GM18907 (cell line): ENCODE results near the gene MYADML2.
A peak's percentile ranks its signal among the peaks of the same experiment; 100 is the strongest.

Source experiments
- ATAC-seq: cut with Tn5 transposase; IDR thresholded peaks from one replicate; pipeline ENCODE4 v1.9.1; 2021; ENCODE audit warnings: mild to moderate bottlenecking, moderate library complexity; ENCODE audit not compliant: unreplicated experiment

MYADML2 gene

DNA sequence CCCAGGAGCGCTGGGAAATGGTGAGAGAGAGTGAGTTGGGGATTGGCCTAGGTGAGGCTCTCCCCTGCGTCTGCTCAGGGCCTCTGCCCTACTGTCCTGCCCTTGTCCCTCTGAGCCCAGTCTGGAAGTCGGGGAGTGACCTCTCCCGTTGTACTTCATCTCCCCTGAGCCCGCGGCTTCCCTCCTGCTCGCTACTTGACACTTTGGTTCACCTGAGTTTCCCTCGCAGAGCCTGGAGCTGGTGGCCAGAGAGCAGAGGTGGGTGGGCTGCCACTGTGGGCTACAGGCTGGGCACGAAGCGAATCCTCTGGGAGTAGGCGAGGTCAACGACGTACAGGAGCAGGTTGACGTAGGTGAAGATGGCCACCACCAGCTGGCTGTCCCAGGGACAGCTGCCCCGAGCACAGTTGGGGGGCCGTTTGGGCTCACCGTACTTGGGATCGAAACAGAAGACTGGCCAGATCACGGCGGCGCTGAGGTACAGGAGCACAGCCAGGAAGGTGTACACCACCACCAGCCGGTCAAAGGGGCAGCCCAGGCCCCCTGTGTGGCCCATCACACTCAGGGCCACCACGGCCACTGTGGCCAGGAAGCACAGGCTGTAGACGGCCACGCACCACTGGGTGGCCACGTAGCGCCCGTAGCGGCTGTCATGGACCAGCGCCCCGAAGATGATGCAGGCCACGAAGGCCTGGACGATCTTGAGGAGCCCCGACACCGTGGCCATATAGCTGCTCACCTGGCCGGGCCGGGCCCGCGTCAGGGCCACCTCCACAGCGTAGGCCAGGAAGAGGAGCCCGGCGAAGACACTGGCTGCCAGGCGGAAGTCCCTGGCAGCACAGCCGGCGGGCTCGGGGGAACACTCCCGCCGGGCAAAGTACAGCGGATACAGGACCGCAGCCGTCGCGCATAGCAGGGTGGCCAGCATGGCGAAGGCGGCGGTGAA lies 6.2 kb downstream of the MYADML2 start:
- no peak for ATAC-seq

DNA sequence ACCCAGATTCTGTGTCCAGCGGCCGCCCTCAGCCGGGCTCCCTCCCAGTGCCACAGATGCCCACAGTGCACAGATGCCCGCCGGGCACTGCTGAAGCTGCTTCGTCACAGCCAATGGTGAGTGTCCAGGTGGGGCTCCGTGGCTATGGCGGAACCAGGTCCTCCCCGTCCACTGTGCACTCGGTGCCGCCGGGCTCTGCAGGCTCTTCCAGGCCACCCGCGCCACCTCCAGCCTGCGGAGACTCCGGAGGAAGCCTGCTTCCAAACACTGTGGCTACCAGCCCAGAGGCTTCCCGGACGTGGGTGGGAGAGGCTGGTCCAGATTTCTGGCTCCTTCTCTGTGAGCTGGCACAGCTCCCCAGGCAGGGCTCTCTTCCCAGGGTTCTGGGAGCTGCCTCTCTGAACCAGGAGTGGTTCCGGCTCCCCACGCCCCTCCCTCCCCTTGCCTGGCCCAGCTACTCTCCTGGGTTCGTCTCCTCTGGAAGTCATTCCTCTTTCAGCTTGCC lies 7.1 kb downstream of the MYADML2 start:
- ATAC-seq = no peak

DNA sequence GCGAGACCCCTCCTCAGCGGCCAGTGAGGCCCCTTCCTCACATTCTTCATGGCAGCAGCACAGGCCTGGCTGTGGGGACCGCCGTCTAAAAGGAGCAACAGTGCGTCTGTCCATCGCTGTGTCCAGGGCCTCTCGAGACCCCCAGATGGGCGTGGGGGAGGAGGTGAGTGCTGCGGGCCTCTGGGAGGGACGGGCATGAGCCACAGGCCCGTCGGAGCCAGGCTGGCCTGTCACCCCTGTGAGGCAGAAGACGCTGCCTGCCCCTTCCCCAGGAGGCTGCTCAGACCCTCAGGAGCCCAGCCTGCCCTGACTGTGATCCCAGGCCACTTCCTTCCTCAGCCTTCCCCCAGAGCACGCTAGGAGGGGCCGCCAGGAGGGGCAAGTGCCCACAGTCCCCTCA lies 7.8 kb downstream of the MYADML2 start:
- ATAC-seq = no peak

DNA sequence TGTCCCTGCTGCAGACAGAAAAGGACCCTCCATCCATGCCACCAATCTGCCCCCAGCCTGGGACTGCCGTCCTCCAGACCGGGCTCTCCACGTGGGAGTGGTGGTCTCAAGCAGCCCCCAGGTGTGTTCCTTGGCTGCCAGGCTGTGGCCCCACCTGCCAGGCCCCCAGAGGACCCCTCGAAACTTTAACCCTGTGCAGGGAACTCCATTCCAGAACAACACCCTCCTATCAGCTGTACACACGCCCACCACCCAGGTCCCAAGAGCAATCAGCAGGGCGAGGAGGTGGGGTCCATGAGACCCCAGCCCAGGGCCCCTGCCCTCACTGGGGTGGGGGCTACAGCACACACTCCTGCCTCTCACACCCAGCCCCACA lies 11.3 kb downstream of the MYADML2 start:
- no peak for ATAC-seq

DNA sequence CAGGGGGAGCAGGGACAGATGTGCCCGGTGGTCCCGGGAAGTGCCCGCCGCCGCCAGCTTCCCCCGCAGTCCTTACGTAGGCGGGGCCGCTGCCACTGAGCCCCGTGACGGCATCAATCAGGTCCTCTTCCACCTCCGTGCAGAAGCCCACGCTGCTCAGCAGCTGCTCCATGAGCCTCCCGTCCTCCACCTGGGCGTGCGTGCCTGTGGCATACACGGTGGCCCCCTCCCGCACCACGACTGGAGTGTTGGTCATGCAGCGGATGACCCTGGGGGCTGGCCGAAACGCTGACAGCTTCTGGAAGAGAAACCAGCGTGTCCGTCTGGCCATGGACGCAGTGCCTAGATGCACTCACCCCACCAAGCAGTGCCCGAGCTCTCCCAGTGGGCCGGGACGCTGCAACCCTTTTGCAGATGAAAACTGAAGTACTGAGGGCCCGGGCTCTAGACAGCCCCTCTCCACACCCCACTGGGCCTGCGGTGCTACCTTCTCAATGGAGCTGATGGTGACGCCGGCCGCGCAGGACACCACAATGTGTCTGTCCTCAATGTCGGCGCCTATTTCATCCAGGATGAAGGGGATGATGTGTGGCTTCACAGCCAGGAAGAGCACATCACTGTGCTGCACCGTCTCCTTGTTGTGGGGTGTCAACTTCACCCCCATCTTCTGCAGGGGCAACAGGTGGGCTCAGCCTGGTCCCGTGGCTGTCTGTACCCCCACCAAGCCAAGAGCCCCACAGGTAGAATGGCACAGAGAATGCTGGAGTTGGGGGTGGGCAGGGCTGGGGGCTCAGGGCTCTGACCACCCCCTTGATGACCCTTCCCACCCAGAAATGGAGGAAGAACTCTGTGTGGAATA lies 12.0 kb downstream of the MYADML2 start:
- no peak for ATAC-seq

DNA sequence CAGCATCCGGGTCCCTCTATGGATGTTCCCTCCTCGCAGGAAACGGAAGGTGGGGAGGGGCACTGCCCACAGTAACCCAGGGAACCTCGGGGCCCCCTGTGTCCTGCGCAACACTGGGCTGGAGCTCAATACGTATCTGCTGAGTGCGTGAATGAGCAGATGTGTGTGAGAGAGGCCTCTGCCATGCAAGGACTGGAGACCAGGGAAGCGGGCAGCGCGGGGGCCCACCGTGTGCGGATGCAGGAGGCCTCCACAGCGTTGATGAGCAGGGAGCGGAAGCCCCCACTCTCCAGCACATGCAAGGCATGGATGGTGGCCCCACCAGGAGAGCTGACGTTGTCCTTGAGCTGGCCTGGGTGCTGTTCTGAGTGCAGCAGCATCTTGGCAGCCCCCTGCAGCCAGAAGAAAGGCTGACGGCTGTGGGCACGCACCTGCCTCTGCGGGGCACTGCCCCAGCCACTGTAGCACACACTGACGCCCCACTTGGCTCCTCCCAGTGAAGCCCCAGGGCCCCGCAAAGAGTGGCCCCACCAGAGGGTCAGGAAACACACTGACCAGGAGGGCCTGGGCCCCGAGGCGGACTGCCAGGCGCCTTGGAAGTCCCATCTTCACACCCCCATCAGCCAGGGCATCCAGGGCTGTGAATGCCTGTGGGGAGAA lies 12.8 kb downstream of the MYADML2 start:
- no peak for ATAC-seq

DNA sequence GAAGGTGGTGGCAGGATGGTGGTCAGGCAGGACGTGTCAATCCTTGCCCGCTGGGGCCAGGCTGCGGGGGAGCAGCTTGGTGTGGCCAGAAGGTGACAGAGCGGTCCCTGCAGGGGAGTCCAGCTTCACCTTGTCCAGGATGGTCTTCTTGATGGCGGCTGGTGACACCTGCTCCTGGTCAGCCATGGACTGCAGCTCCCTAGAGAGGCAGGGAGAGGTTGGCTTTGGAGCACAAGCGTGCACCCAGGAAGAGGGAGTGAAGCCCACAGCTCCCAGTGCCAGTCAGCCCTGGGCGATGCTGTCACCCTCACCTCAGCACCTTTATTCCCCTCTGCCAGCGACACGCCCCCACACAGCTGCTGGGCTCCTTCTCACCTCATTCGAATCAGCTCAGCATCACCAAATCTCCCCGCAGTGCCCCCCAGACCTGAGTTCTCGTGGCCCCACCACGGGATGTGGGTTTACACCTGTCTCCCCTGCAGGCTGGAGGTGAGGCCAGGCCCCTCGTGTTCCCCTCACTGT lies 13.8 kb downstream of the MYADML2 start:
- no peak for ATAC-seq

DNA sequence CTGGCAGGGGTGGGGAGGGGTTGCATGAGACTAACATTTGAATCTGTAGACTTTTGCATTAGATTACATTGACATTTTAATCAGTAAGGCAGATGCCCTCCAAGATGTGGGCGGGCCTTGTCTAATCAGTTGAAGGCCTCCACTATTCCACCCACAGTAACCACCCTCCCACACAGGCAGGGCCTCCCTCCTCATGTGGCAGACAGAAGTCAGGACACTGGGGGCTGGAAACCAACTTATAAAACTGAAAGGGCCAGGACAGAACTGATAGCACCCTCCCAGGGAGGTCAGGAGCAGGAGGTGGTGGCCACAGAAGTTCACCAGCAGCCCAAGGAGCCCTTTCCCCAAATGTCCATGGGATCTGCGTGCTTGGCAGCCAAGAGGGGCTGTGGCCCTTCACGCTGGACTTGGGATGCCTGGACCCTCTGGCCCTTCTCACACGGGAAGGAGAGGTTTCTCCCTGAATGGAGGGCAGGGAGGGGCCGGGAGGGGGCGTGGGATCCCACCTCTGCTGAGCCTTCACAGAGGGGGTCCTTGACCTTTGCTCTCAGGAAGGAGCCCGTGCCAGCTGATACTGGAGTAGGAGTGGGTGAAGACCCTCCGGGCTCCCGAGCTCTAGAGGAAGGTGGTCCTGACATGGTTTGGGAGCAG lies 14.6 kb downstream of the MYADML2 start:
- no peak for ATAC-seq

DNA sequence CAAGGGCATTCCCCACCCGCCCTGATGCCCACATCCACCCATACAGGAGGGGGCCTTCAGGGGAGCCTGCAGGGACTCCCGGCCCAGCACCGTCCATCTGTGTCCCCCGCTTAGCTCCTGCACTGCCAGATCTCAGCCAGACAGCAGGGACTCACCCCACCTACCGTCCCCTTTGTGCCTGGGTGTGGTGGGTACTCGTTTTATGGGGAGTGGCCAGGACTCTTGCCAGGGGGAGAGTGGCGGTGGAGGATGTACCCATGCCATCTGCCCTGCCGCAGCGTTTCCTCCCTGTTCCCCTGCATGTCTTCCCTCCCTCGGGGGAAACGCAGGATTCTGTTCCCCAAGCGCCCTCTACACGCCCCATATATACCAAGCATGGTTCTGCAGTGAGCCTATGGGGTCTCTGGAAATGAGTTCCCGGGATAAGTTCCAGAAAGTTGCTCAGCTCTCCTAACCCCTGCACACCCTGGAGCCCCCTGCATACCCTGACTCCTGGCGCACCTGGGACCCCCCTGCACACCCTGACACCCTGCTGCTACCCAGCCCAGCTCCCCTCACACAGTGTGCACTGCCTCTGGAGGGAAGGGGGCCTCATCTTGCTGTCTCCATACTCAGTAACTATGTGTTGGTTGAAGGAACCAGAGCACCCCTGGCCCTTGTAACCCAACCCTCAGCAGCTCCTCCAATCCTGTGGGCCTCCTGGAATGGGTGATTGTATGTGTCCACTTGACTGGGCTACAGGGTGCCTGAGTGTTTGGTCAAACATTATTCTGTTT lies 15.3 kb downstream of the MYADML2 start:
- ATAC-seq = no peak

DNA sequence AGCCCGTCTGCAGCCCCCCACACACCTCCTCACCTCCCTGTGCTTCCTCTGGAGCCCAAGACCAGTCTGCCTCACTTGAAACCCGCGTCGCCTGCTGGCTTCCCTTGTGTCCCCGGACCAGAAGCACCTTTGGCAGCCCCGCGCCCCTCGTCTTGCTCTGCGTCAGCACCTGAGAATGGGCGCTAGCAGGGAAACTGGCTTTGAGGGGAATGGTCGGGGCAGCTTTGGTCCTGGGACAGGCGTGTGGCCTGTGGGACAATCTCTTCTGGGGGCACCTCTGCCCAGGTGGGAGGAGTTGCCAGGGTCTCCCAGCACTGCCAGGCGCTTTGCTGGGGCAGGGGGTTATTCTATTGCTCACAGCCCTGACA lies 15.9 kb downstream of the MYADML2 start:
- no peak for ATAC-seq

DNA sequence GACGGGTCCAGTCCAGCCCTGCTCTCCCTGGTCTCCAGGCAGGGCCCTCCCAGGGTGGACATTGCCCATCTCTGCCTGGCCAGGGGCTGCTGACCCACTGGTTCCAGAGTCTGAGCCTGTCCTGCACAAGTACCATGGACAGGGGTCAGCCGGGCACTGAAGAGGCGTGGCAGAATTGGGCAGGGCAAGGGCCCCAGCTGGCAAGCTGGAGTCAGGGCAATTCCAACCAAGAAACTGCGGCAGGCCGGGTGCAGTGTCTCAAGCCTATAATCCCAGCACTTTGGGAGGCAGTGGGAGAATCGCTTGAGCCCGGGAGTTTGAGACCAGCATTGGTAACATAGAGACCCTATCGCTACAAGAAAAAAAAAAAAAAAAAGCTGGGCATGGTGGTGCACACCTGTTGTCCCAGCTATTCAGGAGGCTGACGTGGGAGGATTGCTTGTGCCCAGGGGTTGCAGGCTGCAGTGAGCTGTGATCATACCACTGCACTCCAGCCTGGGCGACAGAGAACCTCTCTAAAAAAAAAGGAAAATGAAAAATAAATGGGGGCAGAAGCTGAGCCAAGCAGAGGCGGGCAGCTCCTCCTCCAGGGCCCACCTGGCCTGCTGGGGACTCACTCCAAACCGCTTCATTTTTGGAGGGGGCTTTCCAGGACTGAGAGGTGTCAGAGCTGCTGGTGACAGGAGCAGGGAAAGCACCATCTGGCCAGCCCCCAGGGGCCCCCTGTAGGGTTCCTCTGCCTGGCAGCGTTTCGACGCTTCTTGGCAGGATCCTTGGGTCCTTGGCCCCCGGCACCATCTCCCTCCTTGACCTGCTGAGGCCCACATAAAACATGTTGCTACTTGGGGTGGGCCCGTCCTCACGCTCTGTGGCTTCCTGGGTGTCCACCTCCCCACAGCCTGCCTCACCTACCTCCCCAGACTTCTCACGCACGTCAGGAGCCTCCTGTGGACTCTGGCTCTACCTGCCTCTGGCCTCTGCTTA lies 16.6 kb downstream of the MYADML2 start:
- ATAC-seq = no peak

DNA sequence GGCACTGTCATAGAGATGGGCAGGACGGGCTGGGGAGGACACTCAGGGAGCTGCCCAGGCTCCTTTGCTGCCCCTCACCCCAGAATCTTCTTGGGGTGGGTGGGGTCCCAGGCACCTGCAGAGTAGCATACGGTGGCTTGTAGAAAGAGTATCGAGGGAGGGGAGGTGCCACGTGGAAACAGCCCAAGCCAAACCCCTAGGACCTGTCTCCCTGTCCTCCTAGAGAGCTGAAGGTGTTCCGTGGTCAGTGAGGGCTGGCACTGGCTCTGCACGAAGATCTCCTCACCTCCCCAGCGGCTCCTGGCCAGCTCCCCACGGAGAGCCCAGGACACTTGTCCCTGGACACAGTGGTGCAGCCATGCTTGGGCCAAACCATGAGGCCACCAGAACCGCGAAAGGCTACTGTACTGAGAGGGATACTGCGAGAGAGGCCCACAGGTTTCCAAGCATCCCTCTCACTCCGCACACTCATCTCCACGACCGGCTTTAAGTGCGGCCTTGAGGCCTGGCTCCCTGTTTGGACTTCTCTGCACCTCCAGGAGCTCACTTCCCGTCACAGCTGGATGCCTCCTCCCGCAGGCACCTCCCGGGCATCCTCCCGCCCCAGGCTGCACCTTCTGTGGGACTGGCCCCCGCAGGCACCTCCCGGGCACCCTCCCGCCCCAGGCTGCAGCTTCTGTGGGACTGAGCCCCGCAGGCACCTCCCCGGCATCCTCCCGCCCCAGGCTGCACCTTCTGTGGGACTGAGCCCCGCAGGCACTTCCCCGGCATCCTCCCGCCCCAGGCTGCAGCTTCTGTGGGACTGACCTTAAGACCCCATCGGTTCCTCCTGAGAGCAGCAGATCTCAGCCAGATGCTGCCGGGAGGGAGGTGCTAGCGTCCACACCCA lies 17.5 kb downstream of the MYADML2 start:
- no peak for ATAC-seq

DNA sequence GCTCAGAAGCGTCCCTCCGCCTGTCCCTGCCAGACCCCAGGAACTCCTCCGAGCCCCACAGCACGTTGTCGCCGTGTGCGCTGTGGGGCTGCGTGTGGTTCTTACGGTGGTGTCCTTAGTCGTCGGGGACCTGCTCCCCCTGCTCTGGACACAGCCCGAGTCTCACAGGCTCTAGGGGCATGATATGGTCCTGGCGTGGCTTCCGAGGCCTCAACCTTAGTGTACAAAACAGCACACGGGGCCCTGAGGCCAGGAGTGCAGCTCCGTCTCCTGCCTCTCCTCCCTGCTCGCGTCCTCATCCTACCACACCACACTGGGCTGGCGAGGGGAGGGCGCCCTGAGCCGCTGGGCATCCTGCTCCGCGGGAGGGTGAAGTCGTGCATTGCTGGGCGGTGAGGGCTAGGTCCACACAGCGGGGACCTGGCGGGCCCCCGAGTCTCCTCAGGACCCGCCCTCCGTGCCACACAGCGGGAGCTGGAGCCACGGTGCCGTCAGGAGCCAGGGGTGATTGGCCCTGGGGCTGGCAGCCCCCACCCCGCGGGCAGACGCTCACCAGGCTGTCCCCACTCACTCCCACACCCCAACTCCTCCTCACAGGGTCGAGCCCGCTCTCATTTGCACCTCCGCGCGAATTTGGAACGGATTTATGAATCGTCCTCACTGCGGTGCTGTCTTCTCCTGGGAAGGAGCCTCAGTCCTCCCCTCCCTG lies 18.3 kb downstream of the MYADML2 start:
- ATAC-seq = no peak

DNA sequence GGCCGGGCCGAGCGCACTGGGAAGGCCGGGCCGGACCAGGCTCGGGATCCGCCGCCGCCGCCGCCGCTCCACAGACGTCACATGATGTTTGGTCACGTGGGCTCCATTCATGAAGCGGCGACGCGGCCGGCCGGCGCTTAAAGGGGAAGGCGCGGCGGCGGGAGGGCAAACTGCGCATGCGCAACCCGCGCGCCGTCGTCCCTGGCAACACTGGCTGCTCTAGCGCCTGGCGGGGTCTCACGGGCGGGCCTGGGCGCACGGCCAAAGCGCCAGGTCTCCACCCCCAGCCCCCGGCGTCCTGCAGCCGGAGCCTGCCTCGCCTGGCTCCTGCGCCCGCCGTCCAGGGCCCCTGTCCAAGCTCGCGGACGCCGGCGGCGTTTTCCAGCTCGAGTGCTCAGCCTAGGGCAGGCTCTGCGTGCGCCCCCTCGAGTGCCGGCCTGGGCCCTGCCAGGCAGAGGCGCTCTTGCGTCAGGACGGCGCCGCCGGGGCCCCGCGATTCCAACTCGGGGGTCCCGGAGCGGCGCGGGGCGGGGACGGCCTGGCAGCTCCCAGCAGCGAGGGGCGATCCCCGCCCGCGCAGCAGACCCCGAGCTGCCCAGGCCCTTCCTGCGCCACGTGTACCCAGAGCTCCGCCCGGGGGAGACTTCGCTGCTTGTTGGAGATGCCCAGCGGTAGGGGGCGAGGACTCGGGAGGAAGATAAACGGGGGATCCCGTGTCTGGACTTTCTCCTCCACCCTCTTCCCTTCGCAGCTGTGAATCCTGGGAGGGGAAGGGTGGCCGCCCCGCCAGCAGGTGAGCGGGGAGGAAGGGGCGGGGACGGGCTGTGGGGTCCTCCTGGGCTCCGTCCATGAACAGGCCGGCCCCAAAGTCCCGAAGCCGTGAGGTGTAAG lies 19.1 kb downstream of the MYADML2 start, which contains the start of gene MAFG:
Gene MAFG, minus strand, starts transcription at position 83 of the 891 bp plus-strand sequence. CDS start 4,550 bp downstream, outside the sequence.
- ATAC-seq = peak; percentile 60

DNA sequence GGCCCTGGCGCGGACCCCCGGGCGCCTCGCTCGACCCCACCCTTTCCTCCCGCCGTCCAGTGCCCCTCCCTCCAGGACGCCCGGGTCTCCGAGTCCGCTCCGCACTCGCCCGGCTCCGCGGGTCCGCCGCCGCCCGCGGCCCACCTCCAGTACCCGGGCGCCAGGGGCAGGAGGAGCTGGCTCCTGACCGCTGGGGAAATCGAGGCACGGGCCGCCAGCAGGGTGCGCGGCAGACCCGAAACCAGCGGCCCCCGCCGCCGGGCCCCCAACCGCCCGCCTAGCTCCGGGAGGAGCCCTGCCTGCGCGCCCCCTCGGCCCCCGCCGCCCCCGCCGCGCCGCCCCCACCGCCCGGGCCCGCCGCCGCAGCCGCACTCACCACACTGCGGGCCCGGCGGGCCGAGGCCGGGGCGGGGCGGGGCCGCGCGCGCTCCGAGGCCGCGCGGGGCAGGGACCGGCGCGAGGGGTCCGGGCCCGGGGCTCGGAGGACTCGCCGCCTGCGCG lies 19.8 kb downstream of the MYADML2 start:
- peak; percentile 13 for ATAC-seq
